Esophagus (tissue), 2 donors: ENCODE results near the gene UBC. TPM values are rescaled to one million over a fixed set of nuclear protein-coding genes. Genes with fewer than 3 reads are reported as not detected.
"Not testable (repeated sequence)": the region's sequence is repeated elsewhere in the genome, so short reads cannot be mapped to it uniquely, and the experiment has no call there.

Experiments
- H3K27ac ChIP-seq, 2 donors: one replicate each; pipeline ENCODE4 v1.5.1; 2013; ENCODE audit warnings: low read depth in 2 of 2, mild to moderate bottlenecking in 2 of 2, inconsistent platforms in 1 of 2, low read length in 1 of 2, moderate library complexity in 1 of 2
- H3K27me3 ChIP-seq, 2 donors: one replicate each; pipeline ENCODE4 v1.6.1; 2013; ENCODE audit warnings: low read length in 2 of 2, control low read depth in 1 of 2, mild to moderate bottlenecking in 1 of 2; ENCODE audit not compliant: insufficient read depth in 2 of 2, control insufficient read depth in 1 of 2
- H3K36me3 ChIP-seq, 2 donors: one replicate each; pipeline ENCODE4 v1.6.1; 2013; ENCODE audit warnings: low read length in 1 of 2; ENCODE audit not compliant: control insufficient read depth in 2 of 2, insufficient read depth in 2 of 2
- H3K4me1 ChIP-seq, 2 donors: one replicate each; pipeline ENCODE4 v1.6.1; 2013; ENCODE audit warnings: low read length in 1 of 2; ENCODE audit not compliant: control insufficient read depth in 2 of 2, insufficient read depth in 2 of 2
- H3K4me3 ChIP-seq, 2 donors: one replicate each; pipeline ENCODE4 v1.5.1; 2013; ENCODE audit warnings: low read length in 2 of 2, mild to moderate bottlenecking in 2 of 2, low read depth in 1 of 2, moderate library complexity in 1 of 2
- H3K9me3 ChIP-seq, 2 donors: one replicate each; pipeline ENCODE4 v1.6.1; 2013; ENCODE audit warnings: mild to moderate bottlenecking in 2 of 2, low read depth in 1 of 2, low read length in 1 of 2, moderate library complexity in 1 of 2; ENCODE audit not compliant: control insufficient read depth in 2 of 2, insufficient read depth in 1 of 2
- WGBS, 2 donors: extraction: QIAGEN DNeasy Blood & Tissue Kit; methylation state at CpG; one replicate each; pipeline ENCODE4 v1.1.7; 2013; 5-methylcytosine and 5-hydroxymethylcytosine counted together
- polyA plus RNA-seq, 2 donors: library from polyadenylated mRNA; stranded (reverse); fragments of 200-250 nt; gene quantifications; one replicate each; pipeline ENCODE4 v1.2.3, GENCODE V29; 2013
- donor health status: healthy with polysubstance abuse.
- donor health status: Bipolar disorder and iron deficiency.

UBC gene
- polyA plus RNA-seq, 2 donors, result 1,354 to 1,419 TPM

- Histone ChIP-seq H3K27me3 (no peaks in the 10 kb centered on the region), H3K27ac (peak overlapping the region; percentile 36 to 52), H3K9me3 (no peaks in the 10 kb centered on the region), H3K36me3 (peaks cover 0 to 3% of the 10 kb centered on the region in 2 donors), H3K4me1 (peaks cover 0 to 3% of the 10 kb centered on the region in 2 donors), H3K4me3 (peak overlapping the region in 1 of 2 donors; percentile 48)
- whole genome bisulfite sequencing, 2 donors, result 4 to 6% methylated on average over 6 of the region's 6 CpGs
Measured at GRCh38 chr12:124938587-124938986, 24.1 kb upstream of the UBC start.

GRCh38 chr12:124938108-124938507 is 23.7 kb upstream of the UBC start:
- H3K27ac ChIP-seq, result no peak overlapping the region
- H3K27me3 ChIP-seq, result no peaks in the 10 kb centered on the region
- WGBS, 2 donors, result 45 to 49% methylated on average over 5 of the region's 5 CpGs
- H3K4me1 ChIP-seq, result peaks cover 0 to 3% of the 10 kb centered on the region in 2 donors
- no peaks in the 10 kb centered on the region for H3K9me3 ChIP-seq
- H3K4me3 ChIP-seq, result no peak overlapping the region
- H3K36me3 ChIP-seq, result no peaks in the 10 kb centered on the region

- not testable (repeated sequence) for H3K4me1 ChIP-seq, H3K27me3 ChIP-seq
- 91 to 94% methylated on average over 9 of the region's 9 CpGs for WGBS, 2 donors
Measured at GRCh38 chr12:124931528-124931927, 17.1 kb upstream of the UBC start.

GRCh38 chr12:124930586-124930985 is 16.1 kb upstream of the UBC start:
- no peaks in the 10 kb centered on the region for H3K27me3 ChIP-seq
- no peaks in the 10 kb centered on the region for H3K36me3 ChIP-seq
- H3K27ac ChIP-seq, result no peak overlapping the region
- H3K4me3 ChIP-seq, result no peak overlapping the region
- peaks cover 0 to 5% of the 10 kb centered on the region in 2 donors for H3K4me1 ChIP-seq
- no peaks in the 10 kb centered on the region for H3K9me3 ChIP-seq

More at GRCh38 chr12:124931528-124931927, 17.1 kb upstream of the UBC start:
- H3K9me3 ChIP-seq, H3K36me3 ChIP-seq, H3K27ac ChIP-seq, H3K4me3 ChIP-seq: not testable (repeated sequence)

DNA sequence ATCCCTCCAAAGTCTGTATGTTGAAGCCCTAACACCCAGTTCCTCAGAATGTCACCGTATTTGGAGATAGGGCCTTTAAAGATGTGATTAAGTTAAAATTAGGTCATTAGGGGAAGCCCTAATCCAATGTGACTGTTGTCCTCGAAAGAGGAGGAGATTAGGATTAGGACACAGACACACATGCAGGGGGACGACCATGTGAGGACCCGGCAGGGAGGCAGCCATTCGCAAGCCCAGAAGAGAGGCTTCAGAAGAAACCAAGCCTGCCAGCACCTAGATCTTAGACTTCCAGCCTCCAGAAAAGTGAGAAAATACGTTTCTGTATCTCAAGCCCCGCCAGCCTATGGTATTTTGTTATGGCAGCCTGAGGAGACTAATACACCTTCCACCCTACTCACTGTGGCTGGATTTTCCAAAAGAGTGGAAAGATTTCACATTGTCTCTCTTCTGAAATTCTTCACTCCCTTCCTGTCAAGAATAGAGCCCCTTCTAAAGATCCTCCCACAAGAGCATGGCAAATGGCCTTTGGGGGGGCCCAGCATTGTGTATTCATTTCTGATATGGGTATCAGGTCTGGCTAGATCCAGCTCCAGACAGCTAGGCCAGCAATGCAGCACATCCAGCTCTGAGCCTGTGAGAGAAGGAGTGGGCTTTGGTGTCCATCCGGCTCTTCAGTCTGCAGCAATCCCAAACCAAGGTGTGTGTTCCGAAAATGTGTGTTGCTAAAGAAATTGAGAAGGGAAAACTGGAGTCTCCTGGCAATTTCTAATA is 15.4 kb upstream of the UBC start:
- peaks cover 0 to 5% of the 10 kb centered on the region in 2 donors for H3K4me1 ChIP-seq
- 86 to 89% methylated on average over 9 of the region's 9 CpGs for WGBS, 2 donors
- no peaks in the 10 kb centered on the region for H3K9me3 ChIP-seq
- H3K27ac ChIP-seq, result no peak overlapping the region
- H3K4me3 ChIP-seq, result no peak overlapping the region
- no peaks in the 10 kb centered on the region for H3K36me3 ChIP-seq
- H3K27me3 ChIP-seq, result no peaks in the 10 kb centered on the region

DNA sequence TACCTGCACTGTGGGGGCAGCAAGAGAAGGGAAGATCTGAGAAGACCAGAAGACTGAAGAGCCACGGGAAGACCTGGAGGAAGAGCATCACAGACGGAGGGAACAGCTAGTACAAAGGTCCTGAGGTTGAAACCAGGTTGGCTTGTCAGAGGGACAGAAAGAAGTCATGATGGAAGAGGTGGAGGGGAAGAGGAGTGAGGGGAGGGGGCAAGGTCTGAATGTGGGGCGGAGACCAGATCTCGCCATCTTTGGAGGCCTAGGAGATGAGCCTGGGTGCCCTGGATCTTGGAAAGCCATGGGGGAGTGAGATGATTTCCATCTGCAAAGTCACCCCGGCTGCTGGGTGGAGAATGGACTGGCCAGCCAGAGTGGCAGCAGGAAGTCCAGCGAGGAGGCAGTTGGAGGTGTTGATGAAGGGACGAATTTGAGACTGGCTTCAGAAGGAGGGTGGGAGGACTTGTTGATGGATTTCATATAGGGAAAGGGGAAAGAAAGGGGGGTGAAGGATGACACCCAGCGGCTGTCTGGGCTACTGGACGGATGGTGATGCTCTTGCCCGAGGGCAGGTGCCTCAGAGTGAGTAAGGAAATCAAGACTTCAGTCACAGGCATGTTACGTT is 14.6 kb upstream of the UBC start:
- Histone ChIP-seq H3K36me3 (no peaks in the 10 kb centered on the region), H3K27me3 (no peaks in the 10 kb centered on the region), H3K9me3 (no peaks in the 10 kb centered on the region), H3K27ac (peak overlapping the region; percentile 91 to 97), H3K4me3 (no peak overlapping the region), H3K4me1 (peaks cover 0 to 5% of the 10 kb centered on the region in 2 donors)
- WGBS, 2 donors, result 84 to 88% methylated on average over 11 of the region's 11 CpGs

DNA sequence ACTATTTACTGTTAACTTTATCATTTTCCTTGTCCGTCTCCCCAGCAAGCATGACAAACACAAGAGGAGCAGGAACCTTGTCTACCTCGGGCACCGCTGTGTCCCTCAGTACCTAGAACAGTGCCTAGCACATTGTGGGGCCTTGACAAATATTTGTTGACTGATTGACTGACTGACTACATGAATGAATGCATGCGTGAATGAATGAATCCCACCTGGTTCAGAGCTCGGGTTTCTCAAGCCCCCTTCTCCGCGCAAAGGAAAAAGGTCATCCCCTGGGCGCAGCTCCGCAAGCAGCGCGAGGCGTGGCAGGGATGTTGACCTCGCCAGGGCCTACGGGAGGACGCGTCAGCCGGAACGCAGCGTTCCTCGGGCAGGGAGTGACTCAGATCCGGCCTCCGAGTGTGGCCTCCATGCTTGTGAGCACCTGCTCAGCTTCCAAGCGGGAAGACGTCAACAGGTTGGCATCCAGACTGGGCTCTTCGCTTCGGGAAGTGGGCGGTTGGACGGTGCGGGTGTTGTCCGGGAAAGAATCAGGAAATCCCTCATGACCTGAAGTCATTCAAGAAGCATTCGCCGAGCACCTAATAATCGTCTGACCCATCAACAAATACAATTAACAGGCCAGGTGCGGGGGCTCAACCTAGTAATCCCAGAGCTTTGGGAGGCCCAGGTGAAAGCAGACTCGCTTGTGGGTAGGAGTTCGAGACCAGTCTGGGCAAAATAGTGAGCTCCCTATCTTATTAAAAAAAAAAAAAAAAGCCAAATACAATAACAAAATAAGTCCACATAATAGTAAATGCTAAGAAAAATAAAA is 13.9 kb upstream of the UBC start:
- no peaks in the 10 kb centered on the region for H3K9me3 ChIP-seq
- H3K4me3 ChIP-seq, result peak overlapping the region; percentile 30 to 37
- no peaks in the 10 kb centered on the region for H3K36me3 ChIP-seq
- peaks cover 0 to 5% of the 10 kb centered on the region in 2 donors for H3K4me1 ChIP-seq
- H3K27ac ChIP-seq, result peak overlapping the region; percentile 91 to 97
- H3K27me3 ChIP-seq, result no peaks in the 10 kb centered on the region
- 15 to 22% methylated on average over 36 of the region's 36 CpGs for WGBS, 2 donors

GRCh38 chr12:124927201-124928094 is 13.0 kb upstream of the UBC start:
- Histone ChIP-seq H3K27me3 (no peaks in the 10 kb centered on the region), H3K9me3 (no peaks in the 10 kb centered on the region), H3K36me3 (no peaks in the 10 kb centered on the region), H3K4me1 (peaks cover 0 to 5% of the 10 kb centered on the region in 2 donors), H3K4me3 (peak overlapping the region; percentile 44 to 63), H3K27ac (peak overlapping the region; percentile 91 to 97)
- WGBS, 2 donors, result 0 to 1% methylated on average over 45 of the region's 45 CpGs

DNA sequence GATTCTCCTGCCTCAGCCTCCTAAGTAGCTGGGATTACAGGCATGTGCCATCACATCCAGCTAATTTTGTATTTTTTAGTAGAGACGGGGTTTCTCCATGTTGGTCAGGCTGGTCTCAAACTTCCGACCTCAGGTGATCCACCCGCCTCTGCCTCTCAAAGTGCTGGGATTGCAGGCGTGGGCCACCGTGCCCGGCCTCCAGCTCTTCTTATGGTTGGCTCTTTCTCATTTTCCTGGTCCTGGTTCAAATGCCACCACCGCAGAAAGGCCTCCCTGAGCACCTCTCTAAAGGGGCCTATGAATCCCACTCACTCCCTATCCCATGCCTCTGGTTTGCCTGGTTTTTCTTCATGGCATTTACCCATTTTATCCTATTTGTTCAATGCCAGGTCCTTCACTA is 11.3 kb upstream of the UBC start:
- H3K4me1 ChIP-seq, H3K27me3 ChIP-seq, H3K4me3 ChIP-seq, H3K9me3 ChIP-seq, H3K27ac ChIP-seq, H3K36me3 ChIP-seq: not testable (repeated sequence)
- 95% methylated on average over 7 of the region's 7 CpGs for WGBS, 2 donors
